Endothelial cell of umbilical vein (primary cell): Measurements from ENCODE around the gene ANKRD33B. TPM values are rescaled to one million over a fixed set of nuclear protein-coding genes. Genes with fewer than 3 reads are reported as not detected.

Source experiments
- BruUV-seq: library from RNA; stranded (reverse); fragments of 400-500 nt; replicated peaks from 2 replicates; lab custom pipeline; 2021; lab: Mats Ljungman, UMichigan
- CTCF ChIA-PET: fragments of 300-600, 350-600 bp; sonication (Branson Sonifier 250); formaldehyde crosslinking; loops from one replicate; lab custom pipeline; 2021; ENCODE audit warnings: antibody characterized with exemption, inconsistent platforms; lab: Charles Lee
- POLR2A ChIA-PET: fragments of 300-600, 350-600 bp; sonication (Branson Sonifier 250); formaldehyde crosslinking; loops from one replicate; lab custom pipeline; 2021; ENCODE audit warnings: antibody characterized with exemption, inconsistent platforms; lab: Charles Lee
- DNase-seq: peaks from one replicate; pipeline ENCODE4 v3.0.0-alpha.2; 2011; ENCODE audit warnings: low read depth, low spot score
- FAIRE-seq: peaks from 2 replicates; lab custom pipeline; 2011; peaks lifted over from hg19 to GRCh38; lab: Jason Lieb, UNC
- H2AFZ ChIP-seq: 2 replicates; pipeline ENCODE4 v1.6.0; 2012; ENCODE audit warnings: low read depth, low read length, control low read depth, inconsistent platforms
- H3K27ac ChIP-seq: 2 replicates; pipeline ENCODE4 v1.5.1; 2011; ENCODE audit warnings: low read depth, mild to moderate bottlenecking, control low read depth, low read length, moderate library complexity; ENCODE audit not compliant: insufficient read depth
- H3K27me3 ChIP-seq, 2 experiments: 2 replicates each; pipeline versions ENCODE4 v1.6.0 to v1.6.1; 2011; ENCODE audit warnings: low read length in 2 of 2, mixed read lengths in 1 of 2; ENCODE audit not compliant: control insufficient read depth in 2 of 2, insufficient read depth in 2 of 2
- H3K36me3 ChIP-seq, 2 experiments: 2 replicates in 1 of 2; 3 replicates in 1 of 2; pipeline ENCODE4 v1.5.1; 2011; ENCODE audit warnings: low read length in 2 of 2, mild to moderate bottlenecking in 1 of 2, moderate library complexity in 1 of 2; ENCODE audit not compliant: control insufficient read depth in 2 of 2, insufficient read depth in 2 of 2; ENCODE audit errors: extremely low read depth in 1 of 2
- H3K4me1 ChIP-seq: 3 replicates; pipeline ENCODE4 v1.5.1; 2011; ENCODE audit warnings: mild to moderate bottlenecking, low read length; ENCODE audit not compliant: control insufficient read depth, insufficient read depth; ENCODE audit errors: extremely low read depth
- H3K4me2 ChIP-seq: 2 replicates; pipeline ENCODE4 v1.6.1; 2011; ENCODE audit warnings: low read length, control low read depth, mixed read lengths; ENCODE audit not compliant: insufficient read depth
- H3K4me3 ChIP-seq, 3 experiments: fragments of 200-600 bp in 1 of 3; sonication (generic), shearing (Covaris generic) in 1 of 3; replicated peaks in 1 of 3; 2 replicates each; pipeline ENCODE4 v1.5.1; 2011 to 2016; ENCODE audit warnings: control low read depth in 3 of 3, low read length in 3 of 3, mild to moderate bottlenecking in 2 of 3, inconsistent platforms in 1 of 3, low read depth in 1 of 3, moderate library complexity in 1 of 3; ENCODE audit not compliant: insufficient read depth in 1 of 3
- H3K79me2 ChIP-seq: 2 replicates; pipeline ENCODE4 v1.6.0; 2012; ENCODE audit warnings: low read length, inconsistent platforms; ENCODE audit not compliant: control insufficient read depth, insufficient read depth
- H3K9ac ChIP-seq: replicated peaks from 2 replicates; pipeline ENCODE3; 2011; ENCODE audit warnings: low read length, control low read depth; ENCODE audit not compliant: insufficient read depth; ENCODE audit errors: extremely low read depth
- H3K9me1 ChIP-seq: replicated peaks from 3 replicates; pipeline ENCODE4 v1.6.0; 2011; ENCODE audit warnings: mild to moderate bottlenecking, low read length; ENCODE audit not compliant: control insufficient read depth, insufficient read depth; ENCODE audit errors: extremely low read depth
- H3K9me3 ChIP-seq: replicated peaks from 2 replicates; pipeline ENCODE4 v1.5.1; 2012; ENCODE audit warnings: low read length, inconsistent platforms; ENCODE audit not compliant: control insufficient read depth, insufficient read depth
- H4K20me1 ChIP-seq: replicated peaks from 2 replicates; pipeline ENCODE3; 2011; ENCODE audit warnings: mild to moderate bottlenecking, low read length; ENCODE audit not compliant: control insufficient read depth, insufficient read depth; ENCODE audit errors: extremely low read depth
- CTCF ChIP-seq, 2 donors: IDR thresholded peaks; 1 replicate in 1 of 2; 2 replicates in 1 of 2; pipeline ENCODE4 v1.5.1; 2011; ENCODE audit warnings: low read length in 2 of 2, mild to moderate bottlenecking in 2 of 2, moderate library complexity in 2 of 2, control low read depth in 1 of 2, inconsistent platforms in 1 of 2, low read depth in 1 of 2; ENCODE audit not compliant: insufficient read depth in 1 of 2; ENCODE audit errors: extremely low read depth in 1 of 2
- EZH2 ChIP-seq: IDR thresholded peaks from 2 replicates; pipeline ENCODE4 v1.6.1; 2012; ENCODE audit warnings: borderline replicate concordance, low read depth, mild to moderate bottlenecking, moderate library complexity, low read length, inconsistent platforms; ENCODE audit not compliant: severe bottlenecking
- FOS ChIP-seq: IDR thresholded peaks from 2 replicates; pipeline ENCODE4 v1.6.1; 2011; ENCODE audit warnings: mild to moderate bottlenecking, low read length, moderate library complexity, borderline replicate concordance; ENCODE audit not compliant: insufficient read depth
- GATA2 ChIP-seq: IDR thresholded peaks from 2 replicates; pipeline ENCODE4 v1.7.0; 2011; ENCODE audit warnings: low read depth, mild to moderate bottlenecking, moderate library complexity, mixed read lengths, low read length; ENCODE audit not compliant: insufficient read length, insufficient read depth
- JUN ChIP-seq: IDR thresholded peaks from 2 replicates; pipeline ENCODE4 v1.6.1; 2011; ENCODE audit warnings: borderline replicate concordance, low read depth; ENCODE audit not compliant: insufficient read length, insufficient read depth
- MAX ChIP-seq: IDR thresholded peaks from 2 replicates; pipeline ENCODE4 v1.6.1; 2011; ENCODE audit not compliant: insufficient read depth, insufficient read length
- MYC ChIP-seq: IDR thresholded peaks from one replicate; pipeline ENCODE4 v1.6.1; 2011; ENCODE audit warnings: mild to moderate bottlenecking, low read depth, low read length
- POLR2A ChIP-seq: IDR thresholded peaks from 2 replicates; pipeline ENCODE4 v1.6.1; 2012; ENCODE audit warnings: low read depth, mild to moderate bottlenecking, control low read depth, low read length
- POLR2AphosphoS5 ChIP-seq: IDR thresholded peaks from 2 replicates; pipeline ENCODE4 v1.6.1; 2012; ENCODE audit warnings: low read depth, mild to moderate bottlenecking, control low read depth, low read length, moderate library complexity; ENCODE audit not compliant: insufficient read depth
- dilution Hi-C: fragments of 300-500 bp; cut with MboI; formaldehyde crosslinking; loops from one replicate; pipeline ENCODE4 v1.15.0; 2019; ENCODE audit warnings: low sequenced_read_pairs; ENCODE audit not compliant: extremely low pct_ligation_motif_present
- intact Hi-C: fragments of 100-400 bp; cut with micrococcal nuclease; formaldehyde crosslinking; loops from one replicate; pipeline ENCODE4 v1.10.0; 2022
- polyA plus RNA-seq, 4 experiments: library from polyadenylated mRNA; depleted of rRNA in 3 of 4; stranded (reverse) in 3 of 4; unstranded in 1 of 4; fragments of >200 nt; gene quantifications; 2 replicates each; pipeline versions ENCODE4 v1.2.1 to v1.2.3, GENCODE V29; 2011 to 2012; ENCODE audit warnings: missing spikeins in 1 of 4
- total RNA-seq: library from RNA; stranded (reverse); gene quantifications from 2 replicates; pipeline ENCODE4 v1.2.3, GENCODE V29; 2021

The ANKRD33B gene
- total and polyA plus RNA-seq, 2 donors (not counting 3 experiments of a cell fraction or from before 2014, with no cell fraction given): 2.4 to 5.4 TPM

GRCh38 chr5:10542055-10542550, 21.8 kb upstream of the ANKRD33B start:
- Histone ChIP-seq H4K20me1 (no peaks in the 10 kb centered on the region), H3K27me3 (no peaks in the 10 kb centered on the region), H3K9ac (no peak overlapping the region), H3K9me3 (no peaks in the 10 kb centered on the region), H3K36me3 (no peaks in the 10 kb centered on the region), H3K79me2 (no peaks in the 10 kb centered on the region), H3K9me1 (no peaks in the 10 kb centered on the region), H3K27ac (no peak overlapping the region), H3K4me1 (peaks cover 14% of the 10 kb centered on the region), H3K4me2 (peak overlapping the region; percentile 21), H3K4me3 (no peak overlapping the region), H2AFZ (no peak overlapping the region)
- CTCF ChIA-PET: interaction anchor here (0.8 to 1.8 kb wide), 12 partner anchors 9 to 153 kb away, joined by 3 to 8 read pairs (median 4); no protein-coding TSS in a partner anchor
- dilution Hi-C loops: no loop called here
- no peak for TF ChIP-seq EZH2
- TF ChIP-seq GATA2: peak; percentile 61
- DNase-seq: no peak
- FAIRE-seq: peak; percentile 87
- BruUV-seq: no TSS peak
- POLR2A ChIA-PET: interaction anchor here (0.5 to 1.5 kb wide), 2 partner anchors 9 to 103 kb away, joined by 4 to 6 read pairs; no protein-coding TSS in a partner anchor
- intact Hi-C loops: no loop called here

GRCh38 chr5:10543585-10544040, 20.3 kb upstream of the ANKRD33B start:
- POLR2A ChIA-PET: no interaction called here

More at GRCh38 chr5:10543585-10544040, 20.3 kb upstream of the ANKRD33B start:
- Histone ChIP-seq H3K36me3 (no peaks in the 10 kb centered on the region), H2AFZ (no peak overlapping the region), H3K27me3 (no peaks in the 10 kb centered on the region), H3K9ac (no peak overlapping the region), H3K27ac (no peak overlapping the region), H3K9me3 (no peaks in the 10 kb centered on the region), H3K4me3 (no peak overlapping the region), H3K4me1 (peaks cover 14% of the 10 kb centered on the region), H3K9me1 (no peaks in the 10 kb centered on the region), H3K79me2 (no peaks in the 10 kb centered on the region), H3K4me2 (no peak overlapping the region), H4K20me1 (no peaks in the 10 kb centered on the region)
- FAIRE-seq: no peak
- intact Hi-C loops: no loop called here
- BruUV-seq: no TSS peak
- no peak for DNase-seq
- dilution Hi-C loops: no loop called here
- CTCF ChIA-PET: no interaction called here
- TF ChIP-seq MYC: no peak
- TF ChIP-seq MAX: no peak
- TF ChIP-seq JUN: no peak
- TF ChIP-seq CTCF (IDR thresholded peaks at IDR 0.05; ENCODE audit: extremely low read depth in 1 of 2, insufficient read depth in 1 of 2, low read depth in 1 of 2, low read length in 2 of 2): no peak
- TF ChIP-seq EZH2: no peak
- TF ChIP-seq POLR2AphosphoS5: no peak
- no peak for TF ChIP-seq POLR2A
- no peak for TF ChIP-seq FOS
- no peak for TF ChIP-seq GATA2
